WTC11 (cell line): ENCODE measurements around the gene ALDH3A2. TPM values are rescaled to one million over a fixed set of nuclear protein-coding genes. Genes with fewer than 3 reads are reported as not detected.

ENCODE experiments used
- ATAC-seq: fragments of 200-7000 bp; cut with Tn5 transposase; 2 replicates; pipeline ENCODE4 v1.10.0; 2021; ENCODE audit warnings: mild to moderate bottlenecking, moderate library complexity
- CTCF ChIA-PET: fragments of 300-600 bp; sonication (Branson Sonifier 250); formaldehyde crosslinking; loops from one replicate; lab custom pipeline; 2021; ENCODE audit warnings: antibody characterized with exemption; lab: Charles Lee
- POLR2A ChIA-PET: fragments of 350-600 bp; sonication (Branson Sonifier 250); formaldehyde crosslinking; loops from one replicate; lab custom pipeline; 2021; ENCODE audit warnings: antibody characterized with exemption; lab: Charles Lee
- DNase-seq: peaks from one replicate; pipeline ENCODE4 v3.0.0; 2021; ENCODE audit warnings: low spot score
- H3K27ac Mint-ChIP-seq: 2 replicates; pipeline ENCODE4 v1.8.0; 2021; ENCODE audit warnings: mixed read lengths
- H3K27me3 Mint-ChIP-seq: 2 replicates; pipeline ENCODE4 v1.8.0; 2021; ENCODE audit warnings: low read depth, mild to moderate bottlenecking, moderate library complexity, mixed read lengths
- H3K36me3 Mint-ChIP-seq: 2 replicates; pipeline ENCODE4 v1.8.0; 2021; ENCODE audit warnings: mixed read lengths
- H3K4me1 Mint-ChIP-seq: 2 replicates; pipeline ENCODE4 v1.8.0; 2022; ENCODE audit warnings: mixed read lengths
- H3K4me3 Mint-ChIP-seq: 2 replicates; pipeline ENCODE4 v1.8.0; 2021; ENCODE audit warnings: mild to moderate bottlenecking, moderate library complexity, mixed read lengths
- H3K9me3 Mint-ChIP-seq: 2 replicates; pipeline ENCODE4 v1.8.0; 2021; ENCODE audit warnings: mixed read lengths
- EMX1 ChIP-seq: fragments of 250-450 bp; sonication (Bioruptor Pico); IDR thresholded peaks from 2 replicates; pipeline ENCODE4 v1.8.0; 2021; ENCODE audit warnings: mild to moderate bottlenecking
- ETV6 ChIP-seq: sonication (generic); formaldehyde crosslinking; IDR thresholded peaks from 2 replicates; pipeline ENCODE4 v1.8.1; 2022; ENCODE audit warnings: mild to moderate bottlenecking, missing genetic modification reagents
- FOXK1 ChIP-seq: sonication (generic); formaldehyde crosslinking; IDR thresholded peaks from 2 replicates; pipeline ENCODE4 v1.8.0; 2022; ENCODE audit warnings: mild to moderate bottlenecking, moderate library complexity, missing genetic modification reagents
- GABPB1 ChIP-seq: sonication (generic); formaldehyde crosslinking; IDR thresholded peaks from 2 replicates; pipeline ENCODE4 v1.8.1; 2023; ENCODE audit warnings: mild to moderate bottlenecking, missing genetic modification reagents
- KAT7 ChIP-seq: sonication (generic); formaldehyde crosslinking; IDR thresholded peaks from 2 replicates; pipeline ENCODE4 v1.8.1; 2023; ENCODE audit warnings: missing genetic modification reagents, mild to moderate bottlenecking, borderline replicate concordance
- NR1H2 ChIP-seq: sonication (generic); formaldehyde crosslinking; IDR thresholded peaks from 2 replicates; pipeline ENCODE4 v1.9.0; 2021; ENCODE audit warnings: mild to moderate bottlenecking, moderate library complexity, missing genetic modification reagents
- OVOL2 ChIP-seq: fragments of 250-450 bp; sonication (Bioruptor Pico); IDR thresholded peaks from 2 replicates; pipeline ENCODE4 v1.9.0; 2021; ENCODE audit warnings: mild to moderate bottlenecking, borderline replicate concordance
- PRRX2 ChIP-seq: fragments of 250-450 bp; sonication (Bioruptor Pico); IDR thresholded peaks from 2 replicates; pipeline ENCODE4 v1.8.0; 2021; ENCODE audit warnings: mild to moderate bottlenecking
- RORB ChIP-seq: fragments of 250-450 bp; sonication (Bioruptor Pico); IDR thresholded peaks from 2 replicates; pipeline ENCODE4 v1.9.0; 2021; ENCODE audit warnings: mild to moderate bottlenecking
- SOX15 ChIP-seq: fragments of 250-450 bp; sonication (Bioruptor Pico); IDR thresholded peaks from 2 replicates; pipeline ENCODE4 v1.9.0; 2021; ENCODE audit warnings: mild to moderate bottlenecking
- TEAD1 ChIP-seq: sonication (generic); formaldehyde crosslinking; IDR thresholded peaks from 2 replicates; pipeline ENCODE4 v1.8.0; 2022; ENCODE audit warnings: mild to moderate bottlenecking, missing genetic modification reagents
- TP53 ChIP-seq: sonication (generic); formaldehyde crosslinking; IDR thresholded peaks from 2 replicates; pipeline ENCODE4 v1.8.1; 2023; ENCODE audit warnings: mild to moderate bottlenecking, missing genetic modification reagents
- ZBTB21 ChIP-seq: sonication (generic); formaldehyde crosslinking; IDR thresholded peaks from 2 replicates; pipeline ENCODE4 v1.8.1; 2023; ENCODE audit warnings: mild to moderate bottlenecking, missing genetic modification reagents, borderline replicate concordance
- ZBTB43 ChIP-seq: sonication (generic); formaldehyde crosslinking; IDR thresholded peaks from 2 replicates; pipeline ENCODE4 v1.8.1; 2023; ENCODE audit warnings: mild to moderate bottlenecking, missing genetic modification reagents
- ZNF121 ChIP-seq: sonication (generic); formaldehyde crosslinking; IDR thresholded peaks from 2 replicates; pipeline ENCODE4 v1.8.0; 2023; ENCODE audit warnings: missing genetic modification reagents
- ZNF263 ChIP-seq: sonication (generic); formaldehyde crosslinking; IDR thresholded peaks from 2 replicates; pipeline ENCODE4 v1.8.1; 2022; ENCODE audit warnings: low read depth, mild to moderate bottlenecking, moderate library complexity, missing genetic modification reagents
- ZNF281 ChIP-seq: sonication (generic); formaldehyde crosslinking; IDR thresholded peaks from 2 replicates; pipeline ENCODE4 v1.8.0; 2023; ENCODE audit warnings: mild to moderate bottlenecking, missing genetic modification reagents
- ZNF423 ChIP-seq: fragments of 250-450 bp; sonication (Bioruptor Pico); IDR thresholded peaks from 2 replicates; pipeline ENCODE4 v2.1.2; 2022; ENCODE audit warnings: mild to moderate bottlenecking, moderate library complexity
- total RNA-seq: library from RNA; stranded (reverse); gene quantifications from 3 replicates; pipeline ENCODE4 v1.2.3, GENCODE V29; 2021
- TF ChIP-seq, protein P1 (sequence below): sonication (generic); formaldehyde crosslinking; IDR thresholded peaks from 2 replicates; pipeline ENCODE4 v1.8.0; 2022; ENCODE audit warnings: mild to moderate bottlenecking, missing genetic modification reagents
- TF ChIP-seq, protein P2 (sequence below): sonication (generic); formaldehyde crosslinking; IDR thresholded peaks from 2 replicates; pipeline ENCODE4 v1.8.0; 2022; ENCODE audit warnings: mild to moderate bottlenecking, missing genetic modification reagents
- TF ChIP-seq, protein P3 (sequence below): sonication (generic); formaldehyde crosslinking; IDR thresholded peaks from 2 replicates; pipeline ENCODE4 v1.8.1; 2022; ENCODE audit warnings: mild to moderate bottlenecking, moderate library complexity, missing genetic modification reagents
- TF ChIP-seq, protein P4 (sequence below): sonication (generic); formaldehyde crosslinking; IDR thresholded peaks from 2 replicates; pipeline ENCODE4 v1.8.1; 2023; ENCODE audit warnings: mild to moderate bottlenecking, missing genetic modification reagents, borderline replicate concordance
- TF ChIP-seq, protein P5 (sequence below): fragments of 250-450 bp; sonication (Bioruptor Pico); conservative IDR thresholded peaks from 2 replicates; pipeline ENCODE4 v1.9.0; 2021; ENCODE audit warnings: mild to moderate bottlenecking

The ALDH3A2 gene
- total RNA-seq, 1 experiment from 2014 or later = 68.5 TPM

- CTCF ChIA-PET = interaction anchor here (1.3 to 3.3 kb wide), 10 partner anchors 32 to 153 kb away, joined by 3 to 34 read pairs (median 6); partner anchors contain the start of gene ALDH3A2
- Mint-ChIP-seq H3K27me3 (peaks cover 1% of the 10 kb centered on the region; the same call in 1 of the 2 replicates), H3K36me3 (peaks cover 19% of the 10 kb centered on the region), H3K4me3 (no peak overlapping the region), H3K4me1 (no peaks in the 10 kb centered on the region), H3K9me3 (peaks cover 22% of the 10 kb centered on the region), H3K27ac (no peak overlapping the region)
- POLR2A ChIA-PET = interaction anchor here (0.6 kb wide), 1 partner anchor 396 kb away, joined by 5 read pairs; no protein-coding TSS in a partner anchor
- TF ChIP-seq SOX15 (CRISPR knock-in tag) (no peak), PRRX2 (CRISPR knock-in tag) (no peak), ZNF263 (CRISPR knock-in tag) (no peak), ZNF121 (CRISPR knock-in tag) (no peak), FOXK1 (CRISPR knock-in tag) (no peak), ETV6 (CRISPR knock-in tag) (no peak), GABPB1 (CRISPR knock-in tag) (no peak), ZBTB21 (CRISPR knock-in tag) (no peak), TP53 (CRISPR knock-in tag) (no peak), EMX1 (CRISPR knock-in tag) (no peak), OVOL2 (CRISPR knock-in tag) (no peak), ZNF281 (CRISPR knock-in tag) (no peak)
- TF ChIP-seq, protein P1, sequence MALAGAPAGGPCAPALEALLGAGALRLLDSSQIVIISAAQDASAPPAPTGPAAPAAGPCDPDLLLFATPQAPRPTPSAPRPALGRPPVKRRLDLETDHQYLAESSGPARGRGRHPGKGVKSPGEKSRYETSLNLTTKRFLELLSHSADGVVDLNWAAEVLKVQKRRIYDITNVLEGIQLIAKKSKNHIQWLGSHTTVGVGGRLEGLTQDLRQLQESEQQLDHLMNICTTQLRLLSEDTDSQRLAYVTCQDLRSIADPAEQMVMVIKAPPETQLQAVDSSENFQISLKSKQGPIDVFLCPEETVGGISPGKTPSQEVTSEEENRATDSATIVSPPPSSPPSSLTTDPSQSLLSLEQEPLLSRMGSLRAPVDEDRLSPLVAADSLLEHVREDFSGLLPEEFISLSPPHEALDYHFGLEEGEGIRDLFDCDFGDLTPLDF (CRISPR knock-in tag) = no peak
- TF ChIP-seq, protein P2, sequence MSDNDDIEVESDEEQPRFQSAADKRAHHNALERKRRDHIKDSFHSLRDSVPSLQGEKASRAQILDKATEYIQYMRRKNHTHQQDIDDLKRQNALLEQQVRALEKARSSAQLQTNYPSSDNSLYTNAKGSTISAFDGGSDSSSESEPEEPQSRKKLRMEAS (CRISPR knock-in tag) = no peak
- TF ChIP-seq, protein P3, sequence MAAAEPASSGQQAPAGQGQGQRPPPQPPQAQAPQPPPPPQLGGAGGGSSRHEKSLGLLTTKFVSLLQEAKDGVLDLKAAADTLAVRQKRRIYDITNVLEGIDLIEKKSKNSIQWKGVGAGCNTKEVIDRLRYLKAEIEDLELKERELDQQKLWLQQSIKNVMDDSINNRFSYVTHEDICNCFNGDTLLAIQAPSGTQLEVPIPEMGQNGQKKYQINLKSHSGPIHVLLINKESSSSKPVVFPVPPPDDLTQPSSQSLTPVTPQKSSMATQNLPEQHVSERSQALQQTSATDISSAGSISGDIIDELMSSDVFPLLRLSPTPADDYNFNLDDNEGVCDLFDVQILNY (CRISPR knock-in tag) = no peak
- ATAC-seq (no peak), DNase-seq (no peak)
Measured at GRCh38 chr17:19613979-19614378, 34.6 kb upstream of the ALDH3A2 start.

DNA sequence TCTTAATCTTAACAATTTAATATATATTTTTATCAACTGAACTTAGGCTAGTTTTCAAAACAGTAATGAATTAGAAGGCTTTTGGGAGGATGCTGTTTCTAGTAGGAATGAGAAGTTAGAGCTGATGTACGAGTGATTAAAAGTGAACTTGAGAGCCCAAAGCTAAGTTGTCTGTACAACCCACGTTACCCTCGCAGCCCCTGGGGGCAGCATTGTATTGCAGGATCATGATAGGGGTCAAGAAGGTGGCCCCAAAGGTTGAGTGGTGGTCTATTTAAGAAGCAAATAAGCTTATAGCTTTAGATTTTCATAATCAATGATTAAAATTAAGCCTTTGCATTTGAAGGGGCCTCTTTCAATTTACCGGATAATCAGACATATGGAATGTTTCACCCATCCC, 33.7 kb upstream of the ALDH3A2 start:
- CTCF ChIA-PET = interaction anchor here (0.5 to 3.3 kb wide), 24 partner anchors 8 to 1690 kb away, joined by 3 to 34 read pairs (median 4); partner anchors contain the start of genes ALDH3A2, MFAP4 and SLC47A1
- no peak for DNase-seq

More for the DNA sequence above, 33.7 kb upstream of the ALDH3A2 start:
- no peak for ATAC-seq
- H3K27ac Mint-ChIP-seq = no peak overlapping the region
- no peaks in the 10 kb centered on the region for H3K4me1 Mint-ChIP-seq
- POLR2A ChIA-PET = no interaction called here
- TF ChIP-seq, protein P4, sequence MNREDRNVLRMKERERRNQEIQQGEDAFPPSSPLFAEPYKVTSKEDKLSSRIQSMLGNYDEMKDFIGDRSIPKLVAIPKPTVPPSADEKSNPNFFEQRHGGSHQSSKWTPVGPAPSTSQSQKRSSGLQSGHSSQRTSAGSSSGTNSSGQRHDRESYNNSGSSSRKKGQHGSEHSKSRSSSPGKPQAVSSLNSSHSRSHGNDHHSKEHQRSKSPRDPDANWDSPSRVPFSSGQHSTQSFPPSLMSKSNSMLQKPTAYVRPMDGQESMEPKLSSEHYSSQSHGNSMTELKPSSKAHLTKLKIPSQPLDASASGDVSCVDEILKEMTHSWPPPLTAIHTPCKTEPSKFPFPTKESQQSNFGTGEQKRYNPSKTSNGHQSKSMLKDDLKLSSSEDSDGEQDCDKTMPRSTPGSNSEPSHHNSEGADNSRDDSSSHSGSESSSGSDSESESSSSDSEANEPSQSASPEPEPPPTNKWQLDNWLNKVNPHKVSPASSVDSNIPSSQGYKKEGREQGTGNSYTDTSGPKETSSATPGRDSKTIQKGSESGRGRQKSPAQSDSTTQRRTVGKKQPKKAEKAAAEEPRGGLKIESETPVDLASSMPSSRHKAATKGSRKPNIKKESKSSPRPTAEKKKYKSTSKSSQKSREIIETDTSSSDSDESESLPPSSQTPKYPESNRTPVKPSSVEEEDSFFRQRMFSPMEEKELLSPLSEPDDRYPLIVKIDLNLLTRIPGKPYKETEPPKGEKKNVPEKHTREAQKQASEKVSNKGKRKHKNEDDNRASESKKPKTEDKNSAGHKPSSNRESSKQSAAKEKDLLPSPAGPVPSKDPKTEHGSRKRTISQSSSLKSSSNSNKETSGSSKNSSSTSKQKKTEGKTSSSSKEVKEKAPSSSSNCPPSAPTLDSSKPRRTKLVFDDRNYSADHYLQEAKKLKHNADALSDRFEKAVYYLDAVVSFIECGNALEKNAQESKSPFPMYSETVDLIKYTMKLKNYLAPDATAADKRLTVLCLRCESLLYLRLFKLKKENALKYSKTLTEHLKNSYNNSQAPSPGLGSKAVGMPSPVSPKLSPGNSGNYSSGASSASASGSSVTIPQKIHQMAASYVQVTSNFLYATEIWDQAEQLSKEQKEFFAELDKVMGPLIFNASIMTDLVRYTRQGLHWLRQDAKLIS (CRISPR knock-in tag) = no peak
- TF ChIP-seq, protein P1 (CRISPR knock-in tag) = no peak
- no peak for TF ChIP-seq NR1H2 (CRISPR knock-in tag)
- TF ChIP-seq ZNF423 (CRISPR knock-in tag) = no peak
- TF ChIP-seq KAT7 (CRISPR knock-in tag) = no peak
- no peak for TF ChIP-seq RORB (CRISPR knock-in tag)
- TF ChIP-seq TEAD1 (CRISPR knock-in tag) = no peak
- TF ChIP-seq ZBTB43 (CRISPR knock-in tag) = no peak
- TF ChIP-seq, protein P5, sequence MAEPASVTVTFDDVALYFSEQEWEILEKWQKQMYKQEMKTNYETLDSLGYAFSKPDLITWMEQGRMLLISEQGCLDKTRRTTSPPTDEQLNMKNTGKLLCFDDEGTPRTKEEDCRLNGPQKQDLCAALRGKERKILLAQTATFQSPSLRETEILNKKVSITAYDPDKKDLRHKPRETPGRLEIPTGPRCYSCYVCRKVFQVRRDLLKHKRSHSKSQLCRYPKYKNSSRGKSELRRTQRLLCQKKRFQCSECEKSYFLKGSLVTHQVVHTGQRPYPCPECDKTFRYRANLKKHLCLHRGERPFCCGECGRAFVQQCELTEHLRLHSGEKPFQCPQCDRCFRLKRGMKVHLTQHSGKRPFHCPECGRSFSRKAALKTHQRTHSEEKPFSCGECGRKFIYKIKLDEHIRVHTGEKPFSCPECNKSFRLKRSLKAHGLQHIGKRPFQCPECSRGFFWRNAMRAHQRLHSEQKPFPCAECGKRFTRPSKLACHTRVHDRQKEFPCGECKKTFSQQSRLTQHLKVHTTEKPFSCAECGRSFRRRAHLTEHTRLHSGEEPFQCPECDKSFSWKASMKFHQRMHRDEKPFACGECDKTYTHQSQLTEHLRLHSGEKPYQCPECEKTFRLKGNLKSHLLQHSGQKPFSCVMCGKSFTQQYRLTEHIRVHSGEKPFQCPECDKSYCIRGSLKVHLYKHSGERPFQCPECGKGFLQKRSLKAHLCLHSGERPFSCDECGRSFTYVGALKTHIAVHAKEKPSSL = no peak
- TF ChIP-seq, all 79 proteins: peak for 0
- Mint-ChIP-seq H3K9me3 (peaks cover 32% of the 10 kb centered on the region), H3K27me3 (peaks cover 6% of the 10 kb centered on the region; the same call in 1 of the 2 replicates), H3K36me3 (peaks cover 28% of the 10 kb centered on the region), H3K4me3 (no peak overlapping the region)
